WERI-Rb-1 (cell line): Measurements from ENCODE around the gene DPP9.

ENCODE experiments used
- DNase-seq: peaks from one replicate; pipeline ENCODE4 v3.0.0-alpha.2; 2020
- H3K27ac ChIP-seq: fragments of 250-450 bp; sonication (Bioruptor Pico); 2 replicates; pipeline ENCODE4 v1.5.1; 2020; ENCODE audit warnings: mild to moderate bottlenecking, moderate library complexity
- H3K27me3 ChIP-seq: fragments of 250-450 bp; sonication (Bioruptor Pico); 2 replicates; pipeline ENCODE4 v1.5.1; 2021; ENCODE audit warnings: mild to moderate bottlenecking, low read depth, moderate library complexity; ENCODE audit not compliant: insufficient read depth, severe bottlenecking
- H3K36me3 ChIP-seq: fragments of 250-450 bp; sonication (Bioruptor Pico); 2 replicates; pipeline ENCODE4 v1.5.1; 2020; ENCODE audit warnings: mild to moderate bottlenecking, moderate library complexity
- H3K4me3 ChIP-seq: 2 replicates; pipeline ENCODE4 v1.5.1; 2011; ENCODE audit warnings: low read depth, mild to moderate bottlenecking, control low read depth, low read length
- H3K9me3 ChIP-seq: fragments of 250-450 bp; sonication (Bioruptor Pico); 2 replicates; pipeline ENCODE4 v1.5.1; 2021; ENCODE audit warnings: mild to moderate bottlenecking, moderate library complexity; ENCODE audit not compliant: severe bottlenecking
- CTCF ChIP-seq: IDR thresholded peaks from 2 replicates; pipeline ENCODE4 v1.5.1; 2011; ENCODE audit warnings: low read depth, mild to moderate bottlenecking, control low read depth, inconsistent platforms, low read length

Gene DPP9

GRCh38 chr19:4733755-4734345 lies 10.2 kb upstream of the DPP9 start:
- TF ChIP-seq CTCF, result no peak
- no peak for DNase-seq

GRCh38 chr19:4732680-4733114 lies 9.1 kb upstream of the DPP9 start:
- no peak overlapping the region for H3K27ac ChIP-seq
- TF ChIP-seq CTCF, result peak; percentile 83
- peak; percentile 74 for DNase-seq
- H3K9me3 ChIP-seq, result no peaks in the 10 kb centered on the region
- H3K27me3 ChIP-seq, result no peaks in the 10 kb centered on the region
- no peak overlapping the region for H3K4me3 ChIP-seq
- no peaks in the 10 kb centered on the region for H3K36me3 ChIP-seq

More at GRCh38 chr19:4733755-4734345, 10.2 kb upstream of the DPP9 start:
- Histone ChIP-seq H3K36me3 (no peaks in the 10 kb centered on the region), H3K27me3 (no peaks in the 10 kb centered on the region), H3K9me3 (no peaks in the 10 kb centered on the region), H3K27ac (no peak overlapping the region), H3K4me3 (no peak overlapping the region)

- DNase-seq, result peak; percentile 57
- peak; percentile 84 for TF ChIP-seq CTCF
- Histone ChIP-seq H3K4me3 (no peak overlapping the region), H3K36me3 (no peaks in the 10 kb centered on the region), H3K27me3 (no peaks in the 10 kb centered on the region), H3K27ac (no peak overlapping the region), H3K9me3 (no peaks in the 10 kb centered on the region)
Observed at GRCh38 chr19:4730740-4731171, 7.1 kb upstream of the DPP9 start.

- no peak for TF ChIP-seq CTCF
- H3K27ac ChIP-seq, result no peak overlapping the region
- H3K36me3 ChIP-seq, result no peaks in the 10 kb centered on the region
- no peak overlapping the region for H3K4me3 ChIP-seq
- no peak for DNase-seq
- H3K9me3 ChIP-seq, result no peaks in the 10 kb centered on the region
- H3K27me3 ChIP-seq, result no peaks in the 10 kb centered on the region
Observed at GRCh38 chr19:4728871-4729270, 5.2 kb upstream of the DPP9 start.

- TF ChIP-seq CTCF, result no peak
Observed at GRCh38 chr19:4722671-4723594, 709 bp downstream of the DPP9 start.

More at GRCh38 chr19:4722671-4723594, 709 bp downstream of the DPP9 start:
- Histone ChIP-seq H3K36me3 (peaks cover 44% of the 10 kb centered on the region), H3K9me3 (no peaks in the 10 kb centered on the region), H3K4me3 (peak overlapping the region; percentile 88), H3K27ac (peak overlapping the region; percentile 79), H3K27me3 (no peaks in the 10 kb centered on the region)
- DNase-seq, result no peak
